SK-N-SH (cell line): Measurements from ENCODE around the gene CRP. TPM values are rescaled to one million over a fixed set of nuclear protein-coding genes. Genes with fewer than 3 reads are reported as not detected.

Source experiments
- CTCF ChIA-PET: fragments of 300-600, 350-600 bp; formaldehyde crosslinking; extraction: SDS; loops from one replicate; lab custom pipeline; 2021; lab: Yijun Ruan, JAX
- POLR2A ChIA-PET: fragments of 350-600 bp; sonication (Branson Sonifier 250); formaldehyde crosslinking; extraction: SDS; loops from one replicate; lab custom pipeline; 2020; ENCODE audit warnings: antibody characterized with exemption, inconsistent platforms; lab: Yijun Ruan, JAX
- DNase-seq: peaks from one replicate; pipeline ENCODE4 v3.0.0; 2012
- H2AFZ ChIP-seq: fragments of 200-600 bp; sonication (generic); 2 replicates; pipeline ENCODE4 v1.8.1; 2016; ENCODE audit warnings: antibody characterized with exemption, mild to moderate bottlenecking, low read depth
- H3F3A ChIP-seq: fragments of 200-600 bp; sonication (generic); replicated peaks from 2 replicates; pipeline ENCODE3; 2016; ENCODE audit warnings: antibody characterized with exemption, mild to moderate bottlenecking; ENCODE audit not compliant: insufficient read depth
- H3K27ac ChIP-seq, 2 experiments: fragments of 200-500 bp in 1 of 2; fragments of 200-600 bp in 1 of 2; sonication (Bioruptor generic) in 1 of 2; sonication (generic), shearing (Covaris generic) in 1 of 2; 2 replicates each; pipeline versions ENCODE4 v1.5.1 to v1.6.1; 2014 to 2016; ENCODE audit warnings: low read depth in 2 of 2, inconsistent platforms in 1 of 2, low read length in 1 of 2, mild to moderate bottlenecking in 1 of 2, mixed read lengths in 1 of 2
- H3K27me3 ChIP-seq: fragments of 200-600 bp; sonication (generic), shearing (Covaris generic); 2 replicates; pipeline ENCODE4 v1.6.1; 2016; ENCODE audit warnings: mixed run types; ENCODE audit not compliant: insufficient read depth
- H3K36me3 ChIP-seq, 2 experiments: fragments of 200-500 bp in 1 of 2; fragments of 200-600 bp in 1 of 2; sonication (Bioruptor generic) in 1 of 2; sonication (generic) in 1 of 2; replicated peaks in 1 of 2; 2 replicates each; pipeline versions ENCODE3 to v1.5.1; 2014 to 2016; ENCODE audit warnings: low read length in 1 of 2, mild to moderate bottlenecking in 1 of 2; ENCODE audit not compliant: insufficient read depth in 2 of 2, control insufficient read depth in 1 of 2
- H3K4me1 ChIP-seq, 2 experiments: fragments of 200-500 bp in 1 of 2; fragments of 200-600 bp in 1 of 2; sonication (Bioruptor generic) in 1 of 2; sonication (generic), shearing (Covaris generic) in 1 of 2; 2 replicates each; pipeline versions ENCODE4 v1.5.1 to v1.6.1; 2014 to 2016; ENCODE audit warnings: low read depth in 1 of 2, low read length in 1 of 2, mixed run types in 1 of 2; ENCODE audit not compliant: insufficient read depth in 2 of 2, control insufficient read depth in 1 of 2
- H3K4me2 ChIP-seq: fragments of 200-600 bp; sonication (generic), shearing (Covaris generic); 2 replicates; pipeline ENCODE4 v1.6.1; 2017; ENCODE audit warnings: mixed run types
- H3K4me3 ChIP-seq, 2 experiments: fragments of 200-500 bp in 1 of 2; fragments of 200-600 bp in 1 of 2; sonication (Bioruptor generic) in 1 of 2; sonication (generic), shearing (Covaris generic) in 1 of 2; 2 replicates each; pipeline versions ENCODE4 v1.5.1 to v1.8.1; 2014 to 2016; ENCODE audit warnings: low read depth in 2 of 2, inconsistent platforms in 1 of 2, low read length in 1 of 2, mild to moderate bottlenecking in 1 of 2, mixed read lengths in 1 of 2, moderate library complexity in 1 of 2
- H3K79me2 ChIP-seq: fragments of 200-600 bp; sonication (generic); 2 replicates; pipeline ENCODE4 v1.8.1; 2017; ENCODE audit warnings: mild to moderate bottlenecking; ENCODE audit not compliant: insufficient read depth
- H3K9ac ChIP-seq: fragments of 200-600 bp; sonication (generic); 2 replicates; pipeline ENCODE4 v1.6.1; 2017; ENCODE audit warnings: mixed run types
- H3K9me2 ChIP-seq: fragments of 200-600 bp; sonication (generic); 2 replicates; pipeline ENCODE4 v1.6.1; 2017; ENCODE audit warnings: mixed run types
- H3K9me3 ChIP-seq: fragments of 200-600 bp; sonication (generic); 2 replicates; pipeline ENCODE4 v1.6.1; 2017; ENCODE audit warnings: mixed run types, mild to moderate bottlenecking, moderate library complexity
- H4K20me1 ChIP-seq: fragments of 200-600 bp; sonication (generic); 2 replicates; pipeline ENCODE4 v1.6.1; 2017; ENCODE audit warnings: mild to moderate bottlenecking, mixed run types; ENCODE audit not compliant: insufficient read depth
- CHD2 ChIP-seq: fragments of 150-350 bp; IDR thresholded peaks from 2 replicates; pipeline ENCODE4 v1.6.1; 2018; ENCODE audit warnings: low read length; ENCODE audit not compliant: partially characterized antibody
- ELF1 ChIP-seq: IDR thresholded peaks from 2 replicates; pipeline ENCODE4 v1.4.0; 2012
- EP300 ChIP-seq, 2 experiments: IDR thresholded peaks; 2 replicates each; pipeline versions ENCODE4 v1.4.0 to v1.6.1; 2012; ENCODE audit warnings: borderline replicate concordance in 1 of 2, low read depth in 1 of 2, low read length in 1 of 2
- EZH2phosphoT487 ChIP-seq: fragments of 200-600 bp; sonication (generic); IDR thresholded peaks from 2 replicates; pipeline ENCODE4 v1.6.1; 2017; ENCODE audit warnings: low read depth, mixed run types, mild to moderate bottlenecking, antibody characterized with exemption, moderate library complexity, borderline replicate concordance
- FOSL2 ChIP-seq: IDR thresholded peaks from 2 replicates; pipeline ENCODE4 v1.4.0; 2012; ENCODE audit warnings: low read depth, mild to moderate bottlenecking, moderate library complexity, borderline replicate concordance
- FOXJ3 ChIP-seq: sonication (generic); formaldehyde crosslinking; IDR thresholded peaks from 2 replicates; pipeline ENCODE4 v1.5.1; 2020; ENCODE audit warnings: mild to moderate bottlenecking, missing genetic modification reagents
- GABPA ChIP-seq: IDR thresholded peaks from 2 replicates; pipeline ENCODE4 v1.4.0; 2012; ENCODE audit warnings: low read depth, mild to moderate bottlenecking
- IRF3 ChIP-seq: fragments of 150-350 bp; IDR thresholded peaks from 2 replicates; pipeline ENCODE4 v1.6.1; 2016; ENCODE audit warnings: mild to moderate bottlenecking, low read depth, low read length
- MEF2A ChIP-seq: IDR thresholded peaks from 2 replicates; pipeline ENCODE4 v1.4.0; 2012; ENCODE audit warnings: low read depth, borderline replicate concordance
- NRF1 ChIP-seq: IDR thresholded peaks from 2 replicates; pipeline ENCODE4 v1.6.1; 2012; ENCODE audit warnings: low read depth, mild to moderate bottlenecking, low read length
- PBX3 ChIP-seq: IDR thresholded peaks from 2 replicates; pipeline ENCODE4; 2012
- POLR2AphosphoS5 ChIP-seq: IDR thresholded peaks from 2 replicates; pipeline ENCODE4 v1.6.1; 2012; ENCODE audit warnings: low read depth, low read length
- RCOR1 ChIP-seq: fragments of 150-350 bp; IDR thresholded peaks from 2 replicates; pipeline ENCODE4 v1.6.1; 2017; ENCODE audit warnings: antibody characterized with exemption, low read length
- RXRA ChIP-seq: IDR thresholded peaks from 2 replicates; pipeline ENCODE4 v1.4.0; 2012; ENCODE audit warnings: low read depth, mild to moderate bottlenecking, borderline replicate concordance
- TCF12 ChIP-seq: IDR thresholded peaks from 2 replicates; pipeline ENCODE4 v1.4.0; 2012
- TEAD4 ChIP-seq: IDR thresholded peaks from 2 replicates; pipeline ENCODE4 v1.4.0; 2012; ENCODE audit warnings: mild to moderate bottlenecking, borderline replicate concordance; ENCODE audit not compliant: insufficient read depth
- USF2 ChIP-seq: fragments of 150-350 bp; IDR thresholded peaks from 2 replicates; pipeline ENCODE4 v1.6.1; 2017; ENCODE audit warnings: antibody characterized with exemption, low read length, low read depth, borderline replicate concordance
- WGBS: methylation state at CpG from one replicate; pipeline ENCODE4 v1.1.6; 2017; ENCODE audit warnings: low lambda C conversion rate; 5-methylcytosine and 5-hydroxymethylcytosine counted together
- polyA plus RNA-seq, 3 experiments: library from polyadenylated mRNA; depleted of rRNA; stranded (reverse); fragments of >200 nt; gene quantifications; 2 replicates each; pipeline ENCODE4 v1.2.3, GENCODE V29; 2012
- TF ChIP-seq, protein P1 (sequence below): fragments of 200-600 bp; sonication (generic); IDR thresholded peaks from 2 replicates; pipeline ENCODE4 v1.6.1; 2017; ENCODE audit warnings: antibody characterized with exemption, mild to moderate bottlenecking, moderate library complexity

CRP gene
- polyA plus RNA-seq, 1 of the 3 experiments (the other 2 are of a cell fraction) = not detected

DNA sequence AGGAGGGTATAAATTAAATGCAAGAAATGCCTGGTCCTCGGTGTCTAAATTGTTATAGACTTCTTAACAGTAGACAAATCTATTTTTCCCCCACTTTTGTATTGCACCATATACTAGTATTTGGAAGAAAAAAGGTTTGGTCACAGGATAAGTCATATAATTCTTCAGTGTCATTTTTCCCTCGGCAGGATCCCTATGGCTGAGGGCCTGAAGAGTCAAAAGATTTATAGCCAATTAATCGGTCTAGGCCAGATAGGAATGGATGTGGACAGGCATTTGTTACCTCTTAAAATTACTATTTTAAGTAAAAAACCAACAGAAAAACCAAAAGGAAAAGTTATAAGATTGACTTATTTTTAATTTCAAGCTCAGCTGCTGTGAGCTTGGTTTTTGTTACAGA, 45.6 kb downstream of the CRP start:
- Histone ChIP-seq H3K4me1 (no peaks in the 10 kb centered on the region), H3K36me3 (no peaks in the 10 kb centered on the region), H3K4me3 (no peak overlapping the region), H3K27me3 (peaks cover 5% of the 10 kb centered on the region; the same call in 1 of the 2 replicates), H3K4me2 (no peak overlapping the region), H3K79me2 (no peaks in the 10 kb centered on the region), H4K20me1 (no peaks in the 10 kb centered on the region), H3K9me3 (no peaks in the 10 kb centered on the region), H3K9ac (no peak overlapping the region), H3K9me2 (no peaks in the 10 kb centered on the region), H3F3A (no peaks in the 10 kb centered on the region), H2AFZ (no peak overlapping the region), H3K27ac (no peak overlapping the region)
- ChIA-PET CTCF (no interaction called here), POLR2A (no interaction called here)
- 4% methylated on average over 3 of the region's 3 CpGs for WGBS
- no peak for DNase-seq
- TF ChIP-seq EZH2phosphoT487 (no peak), PBX3 (no peak), IRF3 (no peak), CHD2 (no peak), GABPA (no peak), RCOR1 (no peak), RXRA (no peak), USF2 (no peak), TEAD4 (no peak), TCF12 (no peak), NRF1 (no peak), MEF2A (no peak), ELF1 (no peak), POLR2AphosphoS5 (no peak), EP300 (IDR thresholded peaks at IDR 0.05; ENCODE audit: borderline replicate concordance in 1 of 2, low read depth in 1 of 2, low read length in 1 of 2) (no peak), FOSL2 (no peak), FOXJ3 (CRISPR knock-in tag) (no peak)
- TF ChIP-seq, protein P1, sequence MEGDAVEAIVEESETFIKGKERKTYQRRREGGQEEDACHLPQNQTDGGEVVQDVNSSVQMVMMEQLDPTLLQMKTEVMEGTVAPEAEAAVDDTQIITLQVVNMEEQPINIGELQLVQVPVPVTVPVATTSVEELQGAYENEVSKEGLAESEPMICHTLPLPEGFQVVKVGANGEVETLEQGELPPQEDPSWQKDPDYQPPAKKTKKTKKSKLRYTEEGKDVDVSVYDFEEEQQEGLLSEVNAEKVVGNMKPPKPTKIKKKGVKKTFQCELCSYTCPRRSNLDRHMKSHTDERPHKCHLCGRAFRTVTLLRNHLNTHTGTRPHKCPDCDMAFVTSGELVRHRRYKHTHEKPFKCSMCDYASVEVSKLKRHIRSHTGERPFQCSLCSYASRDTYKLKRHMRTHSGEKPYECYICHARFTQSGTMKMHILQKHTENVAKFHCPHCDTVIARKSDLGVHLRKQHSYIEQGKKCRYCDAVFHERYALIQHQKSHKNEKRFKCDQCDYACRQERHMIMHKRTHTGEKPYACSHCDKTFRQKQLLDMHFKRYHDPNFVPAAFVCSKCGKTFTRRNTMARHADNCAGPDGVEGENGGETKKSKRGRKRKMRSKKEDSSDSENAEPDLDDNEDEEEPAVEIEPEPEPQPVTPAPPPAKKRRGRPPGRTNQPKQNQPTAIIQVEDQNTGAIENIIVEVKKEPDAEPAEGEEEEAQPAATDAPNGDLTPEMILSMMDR = no peak
